Tibial artery (tissue), 4 donors: ENCODE measurements around the gene ARFGAP2.

Experiments used
- DNase-seq, 2 donors: peaks; one replicate each; pipeline ENCODE4 v3.0.0-alpha.2; 2019
- H3K27ac ChIP-seq, 2 donors: fragments of 200-600 bp; sonication (generic) in 1 of 2; 1 replicate in 1 of 2; 2 replicates in 1 of 2; pipeline ENCODE4 v1.5.1; 2018 to 2019; ENCODE audit warnings: mild to moderate bottlenecking in 1 of 2
- H3K27me3 ChIP-seq, 2 donors: fragments of 200-600 bp; sonication (generic) in 1 of 2; one replicate each; pipeline versions ENCODE4 v1.5.1 to v1.6.0; 2016 to 2019
- H3K36me3 ChIP-seq, 3 donors: fragments of 200-600 bp; sonication (generic) in 2 of 3; one replicate each; pipeline ENCODE4 v1.5.1; 2016 to 2019; ENCODE audit warnings: mild to moderate bottlenecking in 2 of 3
- H3K4me1 ChIP-seq, 4 donors: fragments of 200-600 bp; sonication (generic) in 2 of 4; 1 replicate in 3 of 4; 2 replicates in 1 of 4; pipeline ENCODE4 v1.5.1; 2016 to 2019
- H3K4me3 ChIP-seq, 2 donors: fragments of 200-600 bp; sonication (generic) in 1 of 2; 1 replicate in 1 of 2; 2 replicates in 1 of 2; pipeline ENCODE4 v1.5.1; 2018 to 2019; ENCODE audit warnings: mild to moderate bottlenecking in 2 of 2
- H3K9me3 ChIP-seq, 3 donors: fragments of 200-600 bp; sonication (generic) in 1 of 3; one replicate each; pipeline ENCODE4 v1.5.1; 2016 to 2019
- intact Hi-C: fragments of 100-400 bp; cut with DNase I; formaldehyde crosslinking; loops from one replicate; pipeline ENCODE4 v1.15.0; 2023; ENCODE audit warnings: low total_unique reads
- TF ChIP-seq, protein P1 (sequence below), 2 experiments: fragments of 200-600 bp in 1 of 2; fragments of 450-650 bp in 1 of 2; IDR thresholded peaks; one replicate each; pipeline ENCODE4 v1.5.1; 2017 to 2019; ENCODE audit warnings: antibody characterized with exemption in 2 of 2, mild to moderate bottlenecking in 1 of 2, moderate library complexity in 1 of 2

Gene ARFGAP2

GRCh38 chr11:47154616-47155570, 21.8 kb downstream of the ARFGAP2 start:
- TF ChIP-seq, protein P1, sequence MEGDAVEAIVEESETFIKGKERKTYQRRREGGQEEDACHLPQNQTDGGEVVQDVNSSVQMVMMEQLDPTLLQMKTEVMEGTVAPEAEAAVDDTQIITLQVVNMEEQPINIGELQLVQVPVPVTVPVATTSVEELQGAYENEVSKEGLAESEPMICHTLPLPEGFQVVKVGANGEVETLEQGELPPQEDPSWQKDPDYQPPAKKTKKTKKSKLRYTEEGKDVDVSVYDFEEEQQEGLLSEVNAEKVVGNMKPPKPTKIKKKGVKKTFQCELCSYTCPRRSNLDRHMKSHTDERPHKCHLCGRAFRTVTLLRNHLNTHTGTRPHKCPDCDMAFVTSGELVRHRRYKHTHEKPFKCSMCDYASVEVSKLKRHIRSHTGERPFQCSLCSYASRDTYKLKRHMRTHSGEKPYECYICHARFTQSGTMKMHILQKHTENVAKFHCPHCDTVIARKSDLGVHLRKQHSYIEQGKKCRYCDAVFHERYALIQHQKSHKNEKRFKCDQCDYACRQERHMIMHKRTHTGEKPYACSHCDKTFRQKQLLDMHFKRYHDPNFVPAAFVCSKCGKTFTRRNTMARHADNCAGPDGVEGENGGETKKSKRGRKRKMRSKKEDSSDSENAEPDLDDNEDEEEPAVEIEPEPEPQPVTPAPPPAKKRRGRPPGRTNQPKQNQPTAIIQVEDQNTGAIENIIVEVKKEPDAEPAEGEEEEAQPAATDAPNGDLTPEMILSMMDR (IDR thresholded peaks at IDR 0.05): no peak
- Histone ChIP-seq H3K36me3 (peaks cover 0 to 45% (median 16%) of the 10 kb centered on the region in 3 donors), H3K4me1 (peaks cover 0 to 7% (median 4%) of the 10 kb centered on the region in 4 donors), H3K27me3 (no peaks in the 10 kb centered on the region), H3K9me3 (no peaks in the 10 kb centered on the region), H3K27ac (no peak overlapping the region), H3K4me3 (no peak overlapping the region)
- intact Hi-C loops: no loop called here
- no peak for DNase-seq

GRCh38 chr11:47152953-47153950, 23.4 kb downstream of the ARFGAP2 start:
- Histone ChIP-seq H3K4me3 (no peak overlapping the region), H3K27ac (no peak overlapping the region), H3K36me3 (peaks cover 0 to 32% (median 6%) of the 10 kb centered on the region in 3 donors), H3K9me3 (no peaks in the 10 kb centered on the region), H3K4me1 (peaks cover 0 to 17% (median 4%) of the 10 kb centered on the region in 4 donors), H3K27me3 (no peaks in the 10 kb centered on the region)
- TF ChIP-seq, protein P1 (IDR thresholded peaks at IDR 0.05): peak; percentile 93 to 94
- intact Hi-C loops: loop anchor here (2.0 kb wide), 1 partner anchor 262 kb away; no protein-coding TSS in a partner anchor
- peak; percentile 82 to 85 for DNase-seq

- intact Hi-C loops: loop anchor here (2.0 kb wide), 1 partner anchor 262 kb away; no protein-coding TSS in a partner anchor
- no peak for DNase-seq
These were observed 24.3 kb downstream of the ARFGAP2 start for GRCh38 chr11:47152126-47152952.

GRCh38 chr11:47149782-47150181, 26.9 kb downstream of the ARFGAP2 start:
- H3K9me3 ChIP-seq: no peaks in the 10 kb centered on the region
- H3K27ac ChIP-seq: no peak overlapping the region
- intact Hi-C loops: no loop called here
- TF ChIP-seq, protein P1 (IDR thresholded peaks at IDR 0.05): no peak
- no peak overlapping the region for H3K4me3 ChIP-seq
- no peak for DNase-seq
- H3K4me1 ChIP-seq: peaks cover 0 to 17% (median 4%) of the 10 kb centered on the region in 4 donors
- no peaks in the 10 kb centered on the region for H3K36me3 ChIP-seq
- no peaks in the 10 kb centered on the region for H3K27me3 ChIP-seq

More at GRCh38 chr11:47152126-47152952, 24.3 kb downstream of the ARFGAP2 start:
- H3K4me1 ChIP-seq: peaks cover 0 to 17% (median 4%) of the 10 kb centered on the region in 4 donors
- no peaks in the 10 kb centered on the region for H3K27me3 ChIP-seq
- TF ChIP-seq, protein P1 (IDR thresholded peaks at IDR 0.05): no peak
- H3K4me3 ChIP-seq: no peak overlapping the region
- peaks cover 0 to 23% (median under 1%) of the 10 kb centered on the region in 3 donors for H3K36me3 ChIP-seq
- H3K27ac ChIP-seq: no peak overlapping the region
- no peaks in the 10 kb centered on the region for H3K9me3 ChIP-seq
